HG03378 (cell line): ENCODE results near the gene UNC13B.

Source experiments
- ATAC-seq: cut with Tn5 transposase; IDR thresholded peaks from one replicate; pipeline ENCODE4 v1.9.1; 2021; ENCODE audit warnings: mild to moderate bottlenecking, moderate library complexity; ENCODE audit not compliant: unreplicated experiment

Gene UNC13B

GRCh38 chr9:35318741-35319140 lies 156.9 kb downstream of the UNC13B start:
- no peak for ATAC-seq

DNA sequence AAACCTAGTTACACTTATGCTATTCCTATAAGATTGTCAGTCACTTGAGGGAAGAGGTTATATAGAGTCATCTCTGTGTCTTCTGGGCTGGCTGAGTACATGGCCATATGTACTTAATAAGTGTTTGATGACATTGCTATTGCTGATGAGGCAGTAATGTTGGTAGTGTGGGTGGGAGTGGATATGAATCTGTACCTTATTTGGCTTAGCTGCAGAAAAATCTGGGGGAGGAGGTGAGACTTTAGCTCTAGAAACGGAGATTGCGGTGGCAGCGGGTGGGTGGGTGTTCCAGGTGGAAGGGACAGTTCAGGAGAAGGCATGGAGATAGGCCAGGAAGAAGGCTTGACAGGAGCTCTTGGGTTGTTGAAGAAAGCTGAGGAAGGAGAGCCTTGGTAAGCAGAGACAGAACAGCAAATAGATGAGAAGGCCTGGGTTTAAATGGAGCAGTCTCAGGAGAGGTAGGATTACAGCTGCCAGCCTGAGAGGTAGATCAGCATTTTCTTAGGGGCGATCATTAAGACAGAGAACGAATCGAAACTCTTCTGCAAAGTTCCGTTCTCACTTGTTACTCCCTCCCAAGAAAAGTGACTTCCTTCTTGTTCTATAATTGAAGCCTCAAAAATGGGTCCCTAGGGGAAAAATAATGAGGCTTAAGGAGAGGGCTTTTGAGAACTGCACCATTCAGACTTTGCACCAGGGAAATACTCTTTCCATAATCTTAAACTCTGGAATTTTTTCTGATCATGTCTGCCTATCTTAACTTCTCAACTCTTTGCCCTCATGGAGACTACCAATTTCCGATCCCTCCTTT lies 160.5 kb downstream of the UNC13B start:
- ATAC-seq, result no peak

- ATAC-seq, result no peak
Measured at GRCh38 chr9:35324966-35325365, 163.2 kb downstream of the UNC13B start.

- ATAC-seq, result no peak
Measured at GRCh38 chr9:35333551-35333950, 171.7 kb downstream of the UNC13B start.

DNA sequence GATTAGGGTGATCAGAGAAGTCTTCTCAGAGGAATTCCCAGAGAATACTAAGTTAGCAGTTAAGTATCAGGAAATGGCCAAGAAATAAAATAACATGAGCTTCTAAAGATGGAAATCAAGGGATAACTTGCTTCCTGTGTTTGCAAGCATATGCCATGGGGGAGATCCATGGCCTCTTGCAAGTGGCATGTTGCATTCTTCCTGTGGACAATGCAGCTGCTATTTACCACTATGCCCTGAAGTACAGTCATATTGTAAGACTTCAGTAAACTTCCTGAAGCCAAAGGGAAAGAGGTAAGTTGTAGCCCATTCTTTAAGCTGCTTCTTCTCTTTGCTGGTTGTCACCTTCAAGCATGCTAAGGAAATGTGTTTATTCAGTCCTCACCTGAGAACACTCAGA lies 173.4 kb downstream of the UNC13B start:
- no peak for ATAC-seq

DNA sequence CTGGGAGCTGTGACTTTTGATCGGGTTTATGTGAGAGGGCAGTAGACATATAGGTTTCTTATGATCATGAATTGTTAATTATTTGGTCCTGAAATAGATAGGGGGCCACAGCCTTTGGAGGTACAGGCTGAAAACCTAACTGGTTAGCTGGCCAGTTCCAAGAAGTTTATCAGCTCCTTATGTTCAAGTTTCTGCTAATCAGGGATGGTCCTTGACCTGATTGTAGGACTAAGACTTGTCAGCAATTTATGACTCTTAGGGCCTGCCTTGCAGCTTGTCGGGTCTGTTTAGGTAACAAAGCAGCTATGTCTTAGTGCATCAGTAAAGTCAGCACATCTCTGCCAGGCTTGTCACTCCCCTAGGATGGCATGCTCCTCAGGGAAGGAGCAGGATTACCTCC lies 176.3 kb downstream of the UNC13B start:
- no peak for ATAC-seq

DNA sequence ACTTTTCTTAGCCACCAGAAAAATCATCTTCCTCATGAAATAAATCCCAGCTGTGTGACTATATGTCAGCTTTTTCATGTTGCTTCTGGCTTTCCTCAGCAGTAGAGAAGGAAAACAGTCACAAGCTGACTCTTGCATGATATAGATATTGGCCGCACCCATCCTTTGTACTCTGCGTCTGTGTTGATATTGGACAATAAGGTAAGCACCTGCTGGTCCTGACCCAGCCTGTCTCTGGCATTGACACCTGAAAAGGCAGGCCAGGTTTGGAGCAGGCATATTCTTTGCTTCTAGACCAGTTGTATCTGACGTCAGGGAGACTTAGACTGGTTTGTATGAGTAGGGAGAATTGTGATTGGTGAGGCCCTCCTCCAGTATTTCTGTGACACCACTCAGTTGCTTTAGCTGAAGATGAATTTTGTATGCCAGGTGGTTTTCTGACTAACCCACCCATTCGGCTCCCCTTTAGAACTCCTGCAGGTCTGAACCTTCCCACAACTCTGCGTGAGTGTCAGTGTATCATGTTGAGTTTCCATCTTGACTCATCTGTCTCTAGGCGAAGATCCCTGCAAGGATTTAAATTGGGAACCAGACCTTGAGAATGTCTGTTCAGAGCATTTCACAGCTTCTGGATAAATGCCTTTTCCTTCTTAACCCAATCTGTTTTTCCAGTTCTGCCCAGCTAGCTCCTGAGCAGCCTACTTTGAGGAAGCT lies 176.9 kb downstream of the UNC13B start:
- ATAC-seq, result no peak

- ATAC-seq, result no peak
Measured at GRCh38 chr9:35340046-35340445, 178.2 kb downstream of the UNC13B start.

DNA sequence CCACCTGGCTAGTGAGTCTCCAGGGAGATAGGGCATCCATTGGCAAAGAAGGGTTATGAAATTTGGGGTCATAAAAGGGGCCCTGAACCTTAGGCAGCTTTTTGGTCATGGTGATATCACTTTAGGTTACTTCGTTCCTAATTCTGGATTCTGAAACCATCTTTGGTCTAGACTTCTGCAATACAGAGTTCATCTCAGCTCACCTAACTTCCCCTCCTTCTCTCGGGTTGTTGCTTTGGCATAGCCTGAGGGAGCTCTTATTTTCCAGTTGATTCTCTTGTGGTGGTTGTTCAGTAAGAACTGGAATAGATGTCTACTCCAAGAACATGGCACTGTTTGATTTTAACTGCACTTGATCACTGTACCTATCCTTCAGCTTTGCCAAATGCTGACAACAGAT lies 179.2 kb downstream of the UNC13B start:
- no peak for ATAC-seq

DNA sequence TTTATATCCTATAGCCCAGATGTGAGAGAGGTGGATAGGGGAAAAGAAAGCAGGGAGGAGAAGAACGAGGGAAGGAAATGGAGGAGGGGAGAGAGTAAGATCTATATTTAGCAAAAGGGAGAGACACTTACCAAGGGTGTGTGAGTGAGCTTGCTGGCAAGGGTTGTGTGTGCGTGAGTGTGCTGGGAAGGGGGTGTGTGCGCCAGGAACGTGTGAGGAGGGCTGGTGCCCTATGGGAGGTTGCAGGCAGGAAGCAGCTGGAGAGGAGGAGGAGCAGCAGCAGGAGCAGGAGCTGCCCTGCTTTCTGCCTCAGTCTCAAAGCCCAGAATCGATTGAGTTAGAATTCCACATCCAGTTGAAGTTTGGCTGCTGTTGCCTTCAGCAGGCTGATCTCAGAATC lies 179.8 kb downstream of the UNC13B start:
- no peak for ATAC-seq

- ATAC-seq, result no peak
Measured at GRCh38 chr9:35342221-35342958, 180.6 kb downstream of the UNC13B start.

GRCh38 chr9:35348109-35348508 lies 186.3 kb downstream of the UNC13B start:
- no peak for ATAC-seq

- ATAC-seq, result no peak
Measured at GRCh38 chr9:35349287-35349990, 187.6 kb downstream of the UNC13B start.

- no peak for ATAC-seq
Measured at GRCh38 chr9:35350212-35350611, 188.4 kb downstream of the UNC13B start.

DNA sequence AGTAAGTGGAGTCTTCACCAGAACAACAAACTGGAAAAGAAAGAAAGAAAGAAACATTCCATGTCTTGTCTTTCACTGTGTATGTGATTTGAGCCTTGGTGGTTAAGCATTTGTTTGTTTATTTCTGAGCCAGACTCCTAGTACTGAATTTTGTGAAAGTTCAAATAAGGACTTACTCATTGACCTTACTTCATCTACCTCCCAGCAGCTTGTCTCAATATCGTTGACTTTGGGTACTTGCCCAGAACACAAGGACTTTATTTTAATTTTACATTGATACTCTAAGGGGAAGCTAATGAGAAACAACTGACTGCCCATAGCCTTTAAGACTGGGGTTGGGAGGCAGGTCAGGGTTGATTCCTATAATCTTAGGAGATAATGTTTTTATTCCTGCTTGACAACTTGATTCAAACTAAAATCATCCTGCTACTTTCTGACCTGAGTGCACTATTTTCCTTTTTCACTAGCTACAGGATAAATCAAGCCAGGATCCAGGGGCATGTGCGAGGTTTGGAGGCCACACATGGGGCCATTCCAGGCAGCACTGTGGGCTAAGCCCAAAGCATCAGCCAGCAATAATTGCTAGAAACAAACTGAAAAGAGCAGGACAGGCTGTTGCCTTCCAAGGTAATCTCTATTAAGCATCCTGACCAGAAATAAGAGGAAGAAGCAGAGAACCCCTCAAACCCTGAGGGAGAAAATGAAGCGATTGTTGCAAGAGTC lies 189.2 kb downstream of the UNC13B start:
- no peak for ATAC-seq

- no peak for ATAC-seq
Measured at GRCh38 chr9:35353731-35354365, 192.0 kb downstream of the UNC13B start.

GRCh38 chr9:35355939-35356338 lies 194.1 kb downstream of the UNC13B start:
- no peak for ATAC-seq

DNA sequence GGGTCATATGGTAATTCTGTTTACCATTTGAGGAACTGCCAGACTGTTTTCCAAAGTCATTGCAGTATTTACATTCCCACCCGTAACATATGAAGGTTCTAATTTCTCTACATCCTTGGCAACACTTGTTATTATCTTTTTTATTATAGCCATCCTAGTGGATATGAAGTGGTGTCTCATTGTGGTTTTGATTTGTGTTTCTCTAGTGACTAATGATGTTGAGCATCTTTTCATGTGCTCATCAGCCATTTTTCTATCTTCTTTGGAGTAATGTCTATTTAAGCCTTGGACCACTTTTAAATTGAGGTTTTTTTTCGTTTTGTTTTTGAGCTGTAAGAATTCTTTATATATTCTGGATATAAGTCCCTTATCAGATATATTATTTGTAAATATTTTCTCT lies 195.3 kb downstream of the UNC13B start:
- no peak for ATAC-seq

- no peak for ATAC-seq
Measured at GRCh38 chr9:35357826-35358225, 196.0 kb downstream of the UNC13B start.
